ENCODE results near the gene KCTD12. TPM values are rescaled to one million over a fixed set of nuclear protein-coding genes. Genes with fewer than 3 reads are reported as not detected.
A peak's percentile ranks its signal among the peaks of the same experiment; 100 is the strongest.

The KCTD12 gene
- 3.4 TPM for polyA plus RNA-seq (2013, experiment 1 of 2)
- polyA plus RNA-seq (2013, experiment 2 of 2), result 3.6 TPM

GRCh38 chr13:76886292-76887075 lies at the start of gene KCTD12:
TSS of gene KCTD12 (minus strand) at chr13:76886405. CDS start at chr13:76886148, 257 bp downstream.
- no peak within 1 kb of the TSS for H4K8ac ChIP-seq (ENCODE audit: low read depth, low read length)
- peak within 1 kb of the TSS; percentile 32 for H3K4me3 ChIP-seq (ENCODE audit: low read length)
- peak; percentile 84 for DNase-seq
- H3K4me2 ChIP-seq (ENCODE audit: low read length), result peak within 1 kb of the TSS; percentile 89
- no peak within 1 kb of the TSS for H3K27ac ChIP-seq (ENCODE audit: low read depth, low read length)
- peaks cover 9% of the 10 kb centered on the region for H3K27me3 ChIP-seq (ENCODE audit: insufficient read depth, low read length, poor library complexity)
- H3K79me2 ChIP-seq (ENCODE audit: control insufficient read depth, insufficient read depth, low read length), result no peaks in the 10 kb centered on the region
- H3K4me1 ChIP-seq (ENCODE audit: control insufficient read depth, low read depth, low read length), result no peaks in the 10 kb centered on the region
- no peak within 1 kb of the TSS for H2BK5ac ChIP-seq (ENCODE audit: low read length)
- peak within 1 kb of the TSS; percentile 1 for H3K18ac ChIP-seq (ENCODE audit: low read length)
- no peak within 1 kb of the TSS for H2BK120ac ChIP-seq (ENCODE audit: low read depth, low read length)
- H3K79me1 ChIP-seq (ENCODE audit: low read length), result no peaks in the 10 kb centered on the region
- no CpG with 5 or more reads among the region's 83 CpGs for WGBS (ENCODE audit: extremely low coverage, insufficient coverage, low lambda C conversion rate)
- H3K4ac ChIP-seq (ENCODE audit: low read depth, low read length), result no peak within 1 kb of the TSS
- peak within 1 kb of the TSS; percentile 62 for H3K9ac ChIP-seq (ENCODE audit: low read length)
- H3K23ac ChIP-seq (ENCODE audit: low read length), result no peak within 1 kb of the TSS
- H4K5ac ChIP-seq (ENCODE audit: low read length), result no peak within 1 kb of the TSS
- no peak within 1 kb of the TSS for H2AK5ac ChIP-seq (ENCODE audit: low read length)
- H2BK15ac ChIP-seq (replicated peaks; ENCODE audit: low read depth), result no peak within 1 kb of the TSS
- H3K36me3 ChIP-seq (ENCODE audit: control insufficient read depth, insufficient read depth, low read length), result no peaks in the 10 kb centered on the region
- H3K56ac ChIP-seq (ENCODE audit: low read length), result peak within 1 kb of the TSS; percentile 83

- Histone ChIP-seq H2BK15ac (replicated peaks; ENCODE audit: low read depth) (no peak overlapping the region), H3K4ac (ENCODE audit: low read depth, low read length) (no peak overlapping the region), H2AK5ac (ENCODE audit: low read length) (no peak overlapping the region), H3K23ac (ENCODE audit: low read length) (no peak overlapping the region), H3K4me3 (ENCODE audit: low read length) (no peak overlapping the region), H3K4me2 (ENCODE audit: low read length) (no peak overlapping the region), H2BK5ac (ENCODE audit: low read length) (no peak overlapping the region), H3K79me1 (ENCODE audit: low read length) (no peaks in the 10 kb centered on the region), H3K27me3 (ENCODE audit: insufficient read depth, low read length, poor library complexity) (no peaks in the 10 kb centered on the region), H4K5ac (ENCODE audit: low read length) (no peak overlapping the region), H3K9ac (ENCODE audit: low read length) (no peak overlapping the region), H3K36me3 (ENCODE audit: control insufficient read depth, insufficient read depth, low read length) (no peaks in the 10 kb centered on the region), H3K79me2 (ENCODE audit: control insufficient read depth, insufficient read depth, low read length) (no peaks in the 10 kb centered on the region), H3K4me1 (ENCODE audit: control insufficient read depth, low read depth, low read length) (no peaks in the 10 kb centered on the region), H4K8ac (ENCODE audit: low read depth, low read length) (no peak overlapping the region), H2BK120ac (ENCODE audit: low read depth, low read length) (no peak overlapping the region), H3K56ac (ENCODE audit: low read length) (no peak overlapping the region), H3K18ac (ENCODE audit: low read length) (no peak overlapping the region), H3K27ac (ENCODE audit: low read depth, low read length) (no peak overlapping the region)
- WGBS (ENCODE audit: extremely low coverage, insufficient coverage, low lambda C conversion rate), result no CpG with 5 or more reads among the region's 1 CpG
- peak; percentile 10 for DNase-seq
Measured at GRCh38 chr13:76934671-76935070, 48.5 kb upstream of the KCTD12 start.

- Histone ChIP-seq H2BK5ac (ENCODE audit: low read length) (no peak overlapping the region), H3K79me1 (ENCODE audit: low read length) (no peaks in the 10 kb centered on the region), H3K9ac (ENCODE audit: low read length) (no peak overlapping the region), H3K27ac (ENCODE audit: low read depth, low read length) (no peak overlapping the region), H2AK5ac (ENCODE audit: low read length) (no peak overlapping the region), H4K5ac (ENCODE audit: low read length) (no peak overlapping the region), H3K4me2 (ENCODE audit: low read length) (no peak overlapping the region), H3K36me3 (ENCODE audit: control insufficient read depth, insufficient read depth, low read length) (no peaks in the 10 kb centered on the region), H3K4ac (ENCODE audit: low read depth, low read length) (no peak overlapping the region), H3K79me2 (ENCODE audit: control insufficient read depth, insufficient read depth, low read length) (no peaks in the 10 kb centered on the region), H2BK120ac (ENCODE audit: low read depth, low read length) (no peak overlapping the region), H3K4me3 (ENCODE audit: low read length) (no peak overlapping the region), H4K8ac (ENCODE audit: low read depth, low read length) (no peak overlapping the region), H3K27me3 (ENCODE audit: insufficient read depth, low read length, poor library complexity) (no peaks in the 10 kb centered on the region), H2BK15ac (replicated peaks; ENCODE audit: low read depth) (no peak overlapping the region), H3K4me1 (ENCODE audit: control insufficient read depth, low read depth, low read length) (no peaks in the 10 kb centered on the region), H3K18ac (ENCODE audit: low read length) (no peak overlapping the region), H3K56ac (ENCODE audit: low read length) (no peak overlapping the region), H3K23ac (ENCODE audit: low read length) (no peak overlapping the region)
- no peak for DNase-seq
- WGBS (ENCODE audit: extremely low coverage, insufficient coverage, low lambda C conversion rate), result no CpG with 5 or more reads among the region's 4 CpGs
Measured at GRCh38 chr13:76932076-76932475, 45.9 kb upstream of the KCTD12 start.

- H3K18ac ChIP-seq (ENCODE audit: low read length), result no peak overlapping the region
- H3K36me3 ChIP-seq (ENCODE audit: control insufficient read depth, insufficient read depth, low read length), result no peaks in the 10 kb centered on the region
- H4K5ac ChIP-seq (ENCODE audit: low read length), result no peak overlapping the region
- no peak overlapping the region for H2AK5ac ChIP-seq (ENCODE audit: low read length)
- H3K79me1 ChIP-seq (ENCODE audit: low read length), result no peaks in the 10 kb centered on the region
- no peak overlapping the region for H2BK120ac ChIP-seq (ENCODE audit: low read depth, low read length)
- no peak overlapping the region for H2BK15ac ChIP-seq (replicated peaks; ENCODE audit: low read depth)
- no CpG with 5 or more reads among the region's 2 CpGs for WGBS (ENCODE audit: extremely low coverage, insufficient coverage, low lambda C conversion rate)
- no peak overlapping the region for H4K8ac ChIP-seq (ENCODE audit: low read depth, low read length)
- H3K4me2 ChIP-seq (ENCODE audit: low read length), result no peak overlapping the region
- H3K56ac ChIP-seq (ENCODE audit: low read length), result no peak overlapping the region
- no peak overlapping the region for H3K23ac ChIP-seq (ENCODE audit: low read length)
- no peaks in the 10 kb centered on the region for H3K27me3 ChIP-seq (ENCODE audit: insufficient read depth, low read length, poor library complexity)
- no peaks in the 10 kb centered on the region for H3K79me2 ChIP-seq (ENCODE audit: control insufficient read depth, insufficient read depth, low read length)
- DNase-seq, result no peak
- no peak overlapping the region for H3K27ac ChIP-seq (ENCODE audit: low read depth, low read length)
- no peak overlapping the region for H3K4me3 ChIP-seq (ENCODE audit: low read length)
- H3K4me1 ChIP-seq (ENCODE audit: control insufficient read depth, low read depth, low read length), result no peaks in the 10 kb centered on the region
- H3K9ac ChIP-seq (ENCODE audit: low read length), result no peak overlapping the region
- H2BK5ac ChIP-seq (ENCODE audit: low read length), result no peak overlapping the region
- H3K4ac ChIP-seq (ENCODE audit: low read depth, low read length), result no peak overlapping the region
Measured at GRCh38 chr13:76929851-76930374, 43.7 kb upstream of the KCTD12 start.

GRCh38 chr13:76929320-76929719 lies 43.1 kb upstream of the KCTD12 start:
- no peak overlapping the region for H3K23ac ChIP-seq (ENCODE audit: low read length)
- no CpG with 5 or more reads among the region's 8 CpGs for WGBS (ENCODE audit: extremely low coverage, insufficient coverage, low lambda C conversion rate)
- no peaks in the 10 kb centered on the region for H3K79me1 ChIP-seq (ENCODE audit: low read length)
- H3K9ac ChIP-seq (ENCODE audit: low read length), result no peak overlapping the region
- H3K56ac ChIP-seq (ENCODE audit: low read length), result no peak overlapping the region
- H3K4ac ChIP-seq (ENCODE audit: low read depth, low read length), result no peak overlapping the region
- H3K36me3 ChIP-seq (ENCODE audit: control insufficient read depth, insufficient read depth, low read length), result no peaks in the 10 kb centered on the region
- no peak overlapping the region for H3K4me2 ChIP-seq (ENCODE audit: low read length)
- no peak overlapping the region for H4K5ac ChIP-seq (ENCODE audit: low read length)
- H3K27ac ChIP-seq (ENCODE audit: low read depth, low read length), result no peak overlapping the region
- no peaks in the 10 kb centered on the region for H3K27me3 ChIP-seq (ENCODE audit: insufficient read depth, low read length, poor library complexity)
- no peak overlapping the region for H4K8ac ChIP-seq (ENCODE audit: low read depth, low read length)
- DNase-seq, result no peak
- no peaks in the 10 kb centered on the region for H3K4me1 ChIP-seq (ENCODE audit: control insufficient read depth, low read depth, low read length)
- no peak overlapping the region for H3K18ac ChIP-seq (ENCODE audit: low read length)
- no peak overlapping the region for H2BK120ac ChIP-seq (ENCODE audit: low read depth, low read length)
- H2AK5ac ChIP-seq (ENCODE audit: low read length), result no peak overlapping the region
- H2BK15ac ChIP-seq (replicated peaks; ENCODE audit: low read depth), result no peak overlapping the region
- no peak overlapping the region for H3K4me3 ChIP-seq (ENCODE audit: low read length)
- H2BK5ac ChIP-seq (ENCODE audit: low read length), result no peak overlapping the region
- H3K79me2 ChIP-seq (ENCODE audit: control insufficient read depth, insufficient read depth, low read length), result no peaks in the 10 kb centered on the region

All from mesendoderm (in vitro differentiated cells).